Measurements from ENCODE around the gene BPIFB3. TPM values are rescaled to one million over a fixed set of nuclear protein-coding genes. Genes with fewer than 3 reads are reported as not detected.
"Not testable (repeated sequence)": the region's sequence is repeated elsewhere in the genome, so short reads cannot be mapped to it uniquely, and the experiment has no call there.

Gene BPIFB3
- total and polyA plus RNA-seq, 9 donors, result 0.15 TPM; not detected in 8

DNA sequence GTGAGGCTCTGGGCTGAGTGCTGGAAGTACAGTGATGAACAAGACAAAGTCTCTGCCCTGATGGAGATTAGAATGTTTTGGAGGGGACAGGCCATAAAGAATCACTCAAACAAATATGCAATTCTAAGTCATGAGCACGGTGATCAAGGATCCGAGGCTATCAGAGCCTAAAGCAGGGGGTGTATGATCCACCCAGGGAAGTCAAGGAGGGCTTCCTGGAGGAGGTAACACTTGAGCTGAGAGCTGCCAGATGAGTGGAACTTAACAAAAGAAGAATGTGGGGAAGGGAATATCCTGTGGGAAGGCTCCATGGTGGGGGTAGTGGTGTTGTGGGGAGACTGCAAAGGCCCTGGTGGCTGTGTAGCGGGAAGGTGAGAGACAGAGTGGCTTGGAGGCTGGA is 38.0 kb downstream of the BPIFB3 start:
- 83 to 85% (median 83%) methylated on average over 3 of the region's 3 CpGs for WGBS, 3 donors
- H3K27ac ChIP-seq, result no peak overlapping the region
- H3K27me3 ChIP-seq, result no peaks in the 10 kb centered on the region
- no peaks in the 10 kb centered on the region for H3K9me3 ChIP-seq
- no peaks in the 10 kb centered on the region for H3K4me1 ChIP-seq (ENCODE audit: insufficient read depth)
- intact Hi-C loops (cut with DNase I), result no loop called here
- no peak overlapping the region for H3K4me3 ChIP-seq
- no peak for TF ChIP-seq CTCF (IDR thresholded peaks at IDR 0.05)
- no peak for DNase-seq
- no peaks in the 10 kb centered on the region for H3K36me3 ChIP-seq

DNA sequence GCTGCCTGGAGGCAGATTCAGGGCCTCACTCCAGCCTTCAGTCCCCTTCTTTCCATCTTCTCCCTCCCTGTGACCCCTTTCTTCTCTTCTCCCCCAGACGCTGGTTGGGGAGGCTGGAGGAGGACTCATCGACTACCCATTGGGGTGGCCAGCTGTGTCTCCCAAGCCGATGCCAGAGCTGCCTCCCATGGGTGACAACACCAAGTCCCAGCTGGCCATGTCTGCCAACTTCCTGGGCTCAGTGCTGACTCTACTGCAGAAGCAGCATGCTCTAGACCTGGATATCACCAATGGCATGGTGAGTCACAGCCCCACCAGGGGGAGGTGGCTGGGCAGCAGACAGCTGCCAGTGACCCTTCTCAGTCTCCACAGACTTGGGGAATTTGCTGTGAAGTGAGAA is 38.7 kb downstream of the BPIFB3 start:
- Histone ChIP-seq H3K27ac (no peak overlapping the region), H3K27me3 (no peaks in the 10 kb centered on the region), H3K36me3 (no peaks in the 10 kb centered on the region), H3K4me1 (ENCODE audit: insufficient read depth) (no peaks in the 10 kb centered on the region), H3K4me3 (no peak overlapping the region), H3K9me3 (no peaks in the 10 kb centered on the region)
- WGBS, 3 donors, result 73 to 85% (median 83%) methylated on average over 3 of the region's 3 CpGs
- TF ChIP-seq EP300 (IDR thresholded peaks at IDR 0.05) (no peak), CTCF (IDR thresholded peaks at IDR 0.05) (no peak), POLR2A (IDR thresholded peaks at IDR 0.05) (no peak)
- intact Hi-C loops (cut with DNase I), result no loop called here
- no peak for DNase-seq

GRCh38 chr20:33093074-33093473 is 39.4 kb downstream of the BPIFB3 start:
- Histone ChIP-seq H3K36me3 (no peaks in the 10 kb centered on the region), H3K4me3 (no peak overlapping the region), H3K9me3 (no peaks in the 10 kb centered on the region), H3K4me1 (ENCODE audit: insufficient read depth) (no peaks in the 10 kb centered on the region), H3K27me3 (no peaks in the 10 kb centered on the region), H3K27ac (no peak overlapping the region)
- WGBS, 3 donors, result 66 to 81% (median 80%) methylated on average over 1 of the region's 1 CpG
- TF ChIP-seq POLR2A (IDR thresholded peaks at IDR 0.05) (no peak), CTCF (IDR thresholded peaks at IDR 0.05) (no peak), EP300 (IDR thresholded peaks at IDR 0.05) (no peak)
- no peak for DNase-seq
- intact Hi-C loops (cut with DNase I), result no loop called here

GRCh38 chr20:33093582-33093981 is 39.9 kb downstream of the BPIFB3 start:
- TF ChIP-seq CTCF (IDR thresholded peaks at IDR 0.05) (no peak), POLR2A (IDR thresholded peaks at IDR 0.05) (no peak), EP300 (IDR thresholded peaks at IDR 0.05) (no peak)
- Histone ChIP-seq H3K4me3 (no peak overlapping the region), H3K36me3 (no peaks in the 10 kb centered on the region), H3K9me3 (no peaks in the 10 kb centered on the region), H3K27ac (no peak overlapping the region), H3K27me3 (no peaks in the 10 kb centered on the region), H3K4me1 (ENCODE audit: insufficient read depth) (no peaks in the 10 kb centered on the region)
- intact Hi-C loops (cut with DNase I), result no loop called here
- DNase-seq, result no peak
- WGBS, 3 donors, result 0 to 57% (median 36%) methylated on average over 1 of the region's 1 CpG

- Histone ChIP-seq H3K27me3 (no peaks in the 10 kb centered on the region), H3K4me3 (no peak overlapping the region), H3K27ac (no peak overlapping the region), H3K4me1 (ENCODE audit: insufficient read depth) (no peaks in the 10 kb centered on the region), H3K9me3 (no peaks in the 10 kb centered on the region), H3K36me3 (no peaks in the 10 kb centered on the region)
- intact Hi-C loops (cut with DNase I), result no loop called here
- DNase-seq, result no peak
- TF ChIP-seq EP300 (IDR thresholded peaks at IDR 0.05), result no peak
- no peak for TF ChIP-seq POLR2A (IDR thresholded peaks at IDR 0.05)
- no peak for TF ChIP-seq CTCF (IDR thresholded peaks at IDR 0.05)
- WGBS, 3 donors, result 80 to 89% (median 83%) methylated on average over 5 of the region's 5 CpGs
These were observed 41.5 kb downstream of the BPIFB3 start for GRCh38 chr20:33095249-33095648.

DNA sequence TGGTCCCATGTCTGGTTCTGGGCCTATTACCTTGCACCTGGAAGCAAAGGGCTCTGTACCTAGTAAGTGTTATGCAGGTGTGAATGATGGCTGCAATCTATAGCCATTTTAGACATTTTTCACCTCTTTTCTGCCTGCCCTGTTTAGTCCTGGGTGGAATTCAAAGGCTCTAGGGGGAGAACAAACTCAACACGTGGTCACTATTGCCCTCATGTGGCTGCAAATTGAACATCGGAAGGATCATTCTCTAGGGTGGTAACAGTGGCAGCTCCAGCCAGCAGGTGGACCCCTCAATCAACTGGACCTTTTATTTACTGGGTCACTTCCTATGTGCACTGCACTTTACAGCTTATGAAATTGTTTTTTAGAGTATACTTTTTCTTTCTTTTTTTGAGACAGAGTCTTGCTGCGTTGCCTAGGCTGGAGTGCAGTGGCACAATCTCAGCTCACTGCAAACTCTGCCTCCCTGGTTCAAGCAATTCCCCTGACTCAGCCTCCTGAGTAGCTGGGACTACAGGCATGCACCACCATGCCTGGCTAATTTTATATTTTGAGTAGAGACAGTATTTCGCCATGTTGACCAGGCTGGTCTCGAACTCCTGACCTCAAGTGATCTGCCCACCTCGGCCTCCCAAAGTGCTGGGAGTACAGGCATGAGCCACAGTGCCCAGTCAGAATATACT is 42.3 kb downstream of the BPIFB3 start:
- intact Hi-C loops (cut with DNase I), result not testable (repeated sequence)

More for the DNA sequence above, 42.3 kb downstream of the BPIFB3 start:
- not testable (repeated sequence) for H3K4me1 ChIP-seq (ENCODE audit: insufficient read depth); H3K27ac ChIP-seq; H3K27me3 ChIP-seq; H3K36me3 ChIP-seq; H3K9me3 ChIP-seq; H3K4me3 ChIP-seq; DNase-seq
- WGBS, 3 donors, result 34 to 36% (median 35%) methylated on average over 6 of the region's 6 CpGs
